Fibroblast of peridontal ligament (primary cell): ENCODE data around the gene PARVB.

Experiments
- DNase-seq: peaks from one replicate; pipeline ENCODE4 v3.0.0-alpha.2; 2010; ENCODE audit errors: extremely low read depth

PARVB gene

GRCh38 chr22:44159811-44160210 lies 135.7 kb downstream of the PARVB start:
- DNase-seq = peak; percentile 35

- no peak for DNase-seq
These were observed 136.3 kb downstream of the PARVB start for GRCh38 chr22:44160421-44160820.

- no peak for DNase-seq
These were observed 137.6 kb downstream of the PARVB start for GRCh38 chr22:44161673-44162072.

- no peak for DNase-seq
These were observed 138.9 kb downstream of the PARVB start for GRCh38 chr22:44162960-44163359.

- no peak for DNase-seq
These were observed 139.4 kb downstream of the PARVB start for GRCh38 chr22:44163536-44163935.

- no peak for DNase-seq
These were observed 139.9 kb downstream of the PARVB start for GRCh38 chr22:44164031-44164430.

- no peak for DNase-seq
These were observed 141.3 kb downstream of the PARVB start for GRCh38 chr22:44165286-44165874.

- no peak for DNase-seq
These were observed 142.6 kb downstream of the PARVB start for GRCh38 chr22:44166498-44167276.

- DNase-seq = no peak
These were observed 143.4 kb downstream of the PARVB start for GRCh38 chr22:44167501-44167900.

GRCh38 chr22:44168206-44168605 lies 144.1 kb downstream of the PARVB start:
- no peak for DNase-seq

GRCh38 chr22:44170470-44170869 lies 146.4 kb downstream of the PARVB start:
- DNase-seq = no peak

GRCh38 chr22:44171561-44171960 lies 147.5 kb downstream of the PARVB start:
- no peak for DNase-seq

- DNase-seq = no peak
These were observed 148.4 kb downstream of the PARVB start for GRCh38 chr22:44172370-44173108.

- no peak for DNase-seq
These were observed 149.1 kb downstream of the PARVB start for GRCh38 chr22:44173154-44173553.

GRCh38 chr22:44175676-44176075 lies 151.6 kb downstream of the PARVB start:
- DNase-seq = no peak

GRCh38 chr22:44179196-44179988 lies 155.3 kb downstream of the PARVB start:
- DNase-seq = no peak

- no peak for DNase-seq
These were observed 156.0 kb downstream of the PARVB start for GRCh38 chr22:44179989-44180705.

GRCh38 chr22:44180706-44181032 lies 156.6 kb downstream of the PARVB start, which contains the start of gene PARVG:
TSS of gene PARVG (plus strand) at chr22:44180925. CDS start at chr22:44183330, 2,405 bp downstream.
- no peak for DNase-seq

GRCh38 chr22:44181033-44181911 lies 157.2 kb downstream of the PARVB start:
- DNase-seq = no peak

- DNase-seq = no peak
These were observed 157.9 kb downstream of the PARVB start for GRCh38 chr22:44181912-44182587.
